WTC11 (cell line): Measurements from ENCODE around the gene MMAA. TPM values are rescaled to one million over a fixed set of nuclear protein-coding genes. Genes with fewer than 3 reads are reported as not detected.

Source experiments
- ATAC-seq: fragments of 200-7000 bp; cut with Tn5 transposase; 2 replicates; pipeline ENCODE4 v1.10.0; 2021; ENCODE audit warnings: mild to moderate bottlenecking, moderate library complexity
- CTCF ChIA-PET: fragments of 300-600 bp; sonication (Branson Sonifier 250); formaldehyde crosslinking; loops from one replicate; lab custom pipeline; 2021; ENCODE audit warnings: antibody characterized with exemption; lab: Charles Lee
- POLR2A ChIA-PET: fragments of 350-600 bp; sonication (Branson Sonifier 250); formaldehyde crosslinking; loops from one replicate; lab custom pipeline; 2021; ENCODE audit warnings: antibody characterized with exemption; lab: Charles Lee
- DNase-seq: peaks from one replicate; pipeline ENCODE4 v3.0.0; 2021; ENCODE audit warnings: low spot score
- H3K27ac Mint-ChIP-seq: 2 replicates; pipeline ENCODE4 v1.8.0; 2021; ENCODE audit warnings: mixed read lengths
- H3K27me3 Mint-ChIP-seq: 2 replicates; pipeline ENCODE4 v1.8.0; 2021; ENCODE audit warnings: low read depth, mild to moderate bottlenecking, moderate library complexity, mixed read lengths
- H3K36me3 Mint-ChIP-seq: 2 replicates; pipeline ENCODE4 v1.8.0; 2021; ENCODE audit warnings: mixed read lengths
- H3K4me1 Mint-ChIP-seq: 2 replicates; pipeline ENCODE4 v1.8.0; 2022; ENCODE audit warnings: mixed read lengths
- H3K4me3 Mint-ChIP-seq: 2 replicates; pipeline ENCODE4 v1.8.0; 2021; ENCODE audit warnings: mild to moderate bottlenecking, moderate library complexity, mixed read lengths
- H3K9me3 Mint-ChIP-seq: 2 replicates; pipeline ENCODE4 v1.8.0; 2021; ENCODE audit warnings: mixed read lengths
- CBFB ChIP-seq: sonication (generic); formaldehyde crosslinking; IDR thresholded peaks from 2 replicates; pipeline ENCODE4 v1.8.1; 2022; ENCODE audit warnings: mild to moderate bottlenecking, low read depth, missing genetic modification reagents
- CREB1 ChIP-seq: sonication (generic); formaldehyde crosslinking; IDR thresholded peaks from 2 replicates; pipeline ENCODE4 v1.8.0; 2023; ENCODE audit warnings: mild to moderate bottlenecking, missing genetic modification reagents
- EMX1 ChIP-seq: fragments of 250-450 bp; sonication (Bioruptor Pico); IDR thresholded peaks from 2 replicates; pipeline ENCODE4 v1.8.0; 2021; ENCODE audit warnings: mild to moderate bottlenecking
- FOXJ3 ChIP-seq: sonication (generic); formaldehyde crosslinking; IDR thresholded peaks from 2 replicates; pipeline ENCODE4 v1.9.0; 2021; ENCODE audit warnings: missing genetic modification reagents, mild to moderate bottlenecking, borderline replicate concordance
- FOXK1 ChIP-seq: sonication (generic); formaldehyde crosslinking; IDR thresholded peaks from 2 replicates; pipeline ENCODE4 v1.8.0; 2022; ENCODE audit warnings: mild to moderate bottlenecking, moderate library complexity, missing genetic modification reagents
- MXD4 ChIP-seq: fragments of 250-450 bp; sonication (Bioruptor Pico); IDR thresholded peaks from 2 replicates; pipeline ENCODE4 v1.8.0; 2021; ENCODE audit warnings: mild to moderate bottlenecking, moderate library complexity, borderline replicate concordance
- NFE2L1 ChIP-seq: sonication (generic); formaldehyde crosslinking; IDR thresholded peaks from 2 replicates; pipeline ENCODE4 v1.8.1; 2023; ENCODE audit warnings: missing genetic modification reagents
- NR1H2 ChIP-seq: sonication (generic); formaldehyde crosslinking; IDR thresholded peaks from 2 replicates; pipeline ENCODE4 v1.9.0; 2021; ENCODE audit warnings: mild to moderate bottlenecking, moderate library complexity, missing genetic modification reagents
- NR3C1 ChIP-seq: sonication (generic); formaldehyde crosslinking; conservative IDR thresholded peaks from 2 replicates; pipeline ENCODE4 v1.8.1; 2023; ENCODE audit warnings: low read depth, mild to moderate bottlenecking, missing genetic modification reagents
- PRRX2 ChIP-seq: fragments of 250-450 bp; sonication (Bioruptor Pico); IDR thresholded peaks from 2 replicates; pipeline ENCODE4 v1.8.0; 2021; ENCODE audit warnings: mild to moderate bottlenecking
- TP53 ChIP-seq: sonication (generic); formaldehyde crosslinking; IDR thresholded peaks from 2 replicates; pipeline ENCODE4 v1.8.1; 2023; ENCODE audit warnings: mild to moderate bottlenecking, missing genetic modification reagents
- ZNF396 ChIP-seq: fragments of 250-450 bp; sonication (Bioruptor Pico); IDR thresholded peaks from 2 replicates; pipeline ENCODE4 v1.8.0; 2021; ENCODE audit warnings: mild to moderate bottlenecking, moderate library complexity, borderline replicate concordance
- ZNF423 ChIP-seq: fragments of 250-450 bp; sonication (Bioruptor Pico); IDR thresholded peaks from 2 replicates; pipeline ENCODE4 v2.1.2; 2022; ENCODE audit warnings: mild to moderate bottlenecking, moderate library complexity
- total RNA-seq: library from RNA; stranded (reverse); gene quantifications from 3 replicates; pipeline ENCODE4 v1.2.3, GENCODE V29; 2021
- TF ChIP-seq, protein P1 (sequence below): sonication (generic); formaldehyde crosslinking; IDR thresholded peaks from 2 replicates; pipeline ENCODE4 v1.8.0; 2023; ENCODE audit warnings: mild to moderate bottlenecking, missing genetic modification reagents
- TF ChIP-seq, protein P2 (sequence below): fragments of 250-450 bp; sonication (Bioruptor Pico); IDR thresholded peaks from 2 replicates; pipeline ENCODE4 v1.9.0; 2021; ENCODE audit warnings: mild to moderate bottlenecking, borderline replicate concordance
- TF ChIP-seq, protein P3 (sequence below): fragments of 250-450 bp; sonication (Bioruptor Pico); IDR thresholded peaks from 2 replicates; pipeline ENCODE4 v1.8.0; 2021; ENCODE audit warnings: mild to moderate bottlenecking
- TF ChIP-seq, protein P4 (sequence below): sonication (generic); formaldehyde crosslinking; IDR thresholded peaks from 2 replicates; pipeline ENCODE4 v1.8.1; 2023; ENCODE audit warnings: mild to moderate bottlenecking, missing genetic modification reagents
- TF ChIP-seq, protein P5 (sequence below): sonication (generic); formaldehyde crosslinking; IDR thresholded peaks from 2 replicates; pipeline ENCODE4 v1.8.1; 2023; ENCODE audit warnings: mild to moderate bottlenecking, missing genetic modification reagents
- TF ChIP-seq, protein P6 (sequence below): sonication (generic); formaldehyde crosslinking; IDR thresholded peaks from 2 replicates; pipeline ENCODE4 v1.8.1; 2022; ENCODE audit warnings: low read depth, mild to moderate bottlenecking, moderate library complexity, missing genetic modification reagents, borderline replicate concordance

Gene MMAA
- total RNA-seq, 1 experiment from 2014 or later: 4.9 TPM

DNA sequence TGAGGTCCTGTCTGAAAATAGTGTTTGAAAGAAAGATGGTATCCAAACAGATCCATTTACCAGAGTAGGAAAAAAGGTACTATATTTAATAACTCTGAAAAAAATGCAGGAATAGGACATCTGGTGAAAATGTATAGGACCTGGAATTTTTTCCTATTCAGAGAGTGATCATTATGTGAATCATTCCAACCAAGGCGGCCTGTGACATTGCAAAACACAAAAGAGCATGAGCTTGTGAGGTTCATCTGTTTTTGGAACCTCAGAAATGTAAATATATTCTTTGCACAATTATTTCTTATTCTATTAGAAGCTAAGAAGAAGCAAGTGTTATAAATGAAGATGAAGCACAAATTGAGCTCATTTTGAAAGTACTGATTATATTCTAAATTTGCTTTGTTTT lies 62.8 kb downstream of the MMAA start:
- H3K4me1 Mint-ChIP-seq: peaks cover 29% of the 10 kb centered on the region
- TF ChIP-seq, protein P1, sequence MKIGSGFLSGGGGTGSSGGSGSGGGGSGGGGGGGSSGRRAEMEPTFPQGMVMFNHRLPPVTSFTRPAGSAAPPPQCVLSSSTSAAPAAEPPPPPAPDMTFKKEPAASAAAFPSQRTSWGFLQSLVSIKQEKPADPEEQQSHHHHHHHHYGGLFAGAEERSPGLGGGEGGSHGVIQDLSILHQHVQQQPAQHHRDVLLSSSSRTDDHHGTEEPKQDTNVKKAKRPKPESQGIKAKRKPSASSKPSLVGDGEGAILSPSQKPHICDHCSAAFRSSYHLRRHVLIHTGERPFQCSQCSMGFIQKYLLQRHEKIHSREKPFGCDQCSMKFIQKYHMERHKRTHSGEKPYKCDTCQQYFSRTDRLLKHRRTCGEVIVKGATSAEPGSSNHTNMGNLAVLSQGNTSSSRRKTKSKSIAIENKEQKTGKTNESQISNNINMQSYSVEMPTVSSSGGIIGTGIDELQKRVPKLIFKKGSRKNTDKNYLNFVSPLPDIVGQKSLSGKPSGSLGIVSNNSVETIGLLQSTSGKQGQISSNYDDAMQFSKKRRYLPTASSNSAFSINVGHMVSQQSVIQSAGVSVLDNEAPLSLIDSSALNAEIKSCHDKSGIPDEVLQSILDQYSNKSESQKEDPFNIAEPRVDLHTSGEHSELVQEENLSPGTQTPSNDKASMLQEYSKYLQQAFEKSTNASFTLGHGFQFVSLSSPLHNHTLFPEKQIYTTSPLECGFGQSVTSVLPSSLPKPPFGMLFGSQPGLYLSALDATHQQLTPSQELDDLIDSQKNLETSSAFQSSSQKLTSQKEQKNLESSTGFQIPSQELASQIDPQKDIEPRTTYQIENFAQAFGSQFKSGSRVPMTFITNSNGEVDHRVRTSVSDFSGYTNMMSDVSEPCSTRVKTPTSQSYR (CRISPR knock-in tag): no peak
- TF ChIP-seq, protein P2, sequence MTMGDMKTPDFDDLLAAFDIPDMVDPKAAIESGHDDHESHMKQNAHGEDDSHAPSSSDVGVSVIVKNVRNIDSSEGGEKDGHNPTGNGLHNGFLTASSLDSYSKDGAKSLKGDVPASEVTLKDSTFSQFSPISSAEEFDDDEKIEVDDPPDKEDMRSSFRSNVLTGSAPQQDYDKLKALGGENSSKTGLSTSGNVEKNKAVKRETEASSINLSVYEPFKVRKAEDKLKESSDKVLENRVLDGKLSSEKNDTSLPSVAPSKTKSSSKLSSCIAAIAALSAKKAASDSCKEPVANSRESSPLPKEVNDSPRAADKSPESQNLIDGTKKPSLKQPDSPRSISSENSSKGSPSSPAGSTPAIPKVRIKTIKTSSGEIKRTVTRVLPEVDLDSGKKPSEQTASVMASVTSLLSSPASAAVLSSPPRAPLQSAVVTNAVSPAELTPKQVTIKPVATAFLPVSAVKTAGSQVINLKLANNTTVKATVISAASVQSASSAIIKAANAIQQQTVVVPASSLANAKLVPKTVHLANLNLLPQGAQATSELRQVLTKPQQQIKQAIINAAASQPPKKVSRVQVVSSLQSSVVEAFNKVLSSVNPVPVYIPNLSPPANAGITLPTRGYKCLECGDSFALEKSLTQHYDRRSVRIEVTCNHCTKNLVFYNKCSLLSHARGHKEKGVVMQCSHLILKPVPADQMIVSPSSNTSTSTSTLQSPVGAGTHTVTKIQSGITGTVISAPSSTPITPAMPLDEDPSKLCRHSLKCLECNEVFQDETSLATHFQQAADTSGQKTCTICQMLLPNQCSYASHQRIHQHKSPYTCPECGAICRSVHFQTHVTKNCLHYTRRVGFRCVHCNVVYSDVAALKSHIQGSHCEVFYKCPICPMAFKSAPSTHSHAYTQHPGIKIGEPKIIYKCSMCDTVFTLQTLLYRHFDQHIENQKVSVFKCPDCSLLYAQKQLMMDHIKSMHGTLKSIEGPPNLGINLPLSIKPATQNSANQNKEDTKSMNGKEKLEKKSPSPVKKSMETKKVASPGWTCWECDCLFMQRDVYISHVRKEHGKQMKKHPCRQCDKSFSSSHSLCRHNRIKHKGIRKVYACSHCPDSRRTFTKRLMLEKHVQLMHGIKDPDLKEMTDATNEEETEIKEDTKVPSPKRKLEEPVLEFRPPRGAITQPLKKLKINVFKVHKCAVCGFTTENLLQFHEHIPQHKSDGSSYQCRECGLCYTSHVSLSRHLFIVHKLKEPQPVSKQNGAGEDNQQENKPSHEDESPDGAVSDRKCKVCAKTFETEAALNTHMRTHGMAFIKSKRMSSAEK (CRISPR knock-in tag): no peak
- TF ChIP-seq, protein P3, sequence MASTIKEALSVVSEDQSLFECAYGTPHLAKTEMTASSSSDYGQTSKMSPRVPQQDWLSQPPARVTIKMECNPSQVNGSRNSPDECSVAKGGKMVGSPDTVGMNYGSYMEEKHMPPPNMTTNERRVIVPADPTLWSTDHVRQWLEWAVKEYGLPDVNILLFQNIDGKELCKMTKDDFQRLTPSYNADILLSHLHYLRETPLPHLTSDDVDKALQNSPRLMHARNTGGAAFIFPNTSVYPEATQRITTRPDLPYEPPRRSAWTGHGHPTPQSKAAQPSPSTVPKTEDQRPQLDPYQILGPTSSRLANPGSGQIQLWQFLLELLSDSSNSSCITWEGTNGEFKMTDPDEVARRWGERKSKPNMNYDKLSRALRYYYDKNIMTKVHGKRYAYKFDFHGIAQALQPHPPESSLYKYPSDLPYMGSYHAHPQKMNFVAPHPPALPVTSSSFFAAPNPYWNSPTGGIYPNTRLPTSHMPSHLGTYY (CRISPR knock-in tag): no peak
- POLR2A ChIA-PET: no interaction called here

DNA sequence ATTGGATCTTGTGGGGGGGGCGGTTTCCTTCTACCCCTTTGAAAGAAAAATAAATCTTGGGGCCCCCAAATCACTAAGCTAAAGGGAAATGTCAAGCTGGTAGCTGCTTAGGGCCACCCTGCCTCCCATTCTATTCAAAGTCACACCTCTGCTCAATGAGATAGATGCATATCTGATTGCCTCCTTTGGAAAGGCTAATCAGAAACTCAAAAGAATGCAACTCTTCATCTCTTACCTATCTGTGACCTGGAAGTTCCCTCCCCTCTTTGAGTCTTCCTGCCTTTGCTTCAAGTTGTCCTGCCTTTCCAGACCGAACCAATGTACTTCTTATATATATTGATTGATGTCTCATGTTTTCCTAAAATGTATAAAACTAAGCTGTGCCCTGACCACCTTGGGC lies 67.8 kb downstream of the MMAA start:
- Mint-ChIP-seq H3K4me1 (peaks cover 31% of the 10 kb centered on the region), H3K36me3 (peaks cover 20% of the 10 kb centered on the region), H3K4me3 (no peak overlapping the region), H3K27me3 (no peaks in the 10 kb centered on the region; the same call in 1 of the 2 replicates), H3K9me3 (peaks cover 31% of the 10 kb centered on the region), H3K27ac (no peak overlapping the region)
- POLR2A ChIA-PET: interaction anchor here (0.6 kb wide), 1 partner anchor 70 kb away, joined by 3 read pairs; no protein-coding TSS in a partner anchor
- DNase-seq: no peak
- peak; percentile 63 for ATAC-seq
- CTCF ChIA-PET: interaction anchor here (0.7 kb wide), 1 partner anchor 93 kb away, joined by 3 read pairs; no protein-coding TSS in a partner anchor
- TF ChIP-seq, protein P4, sequence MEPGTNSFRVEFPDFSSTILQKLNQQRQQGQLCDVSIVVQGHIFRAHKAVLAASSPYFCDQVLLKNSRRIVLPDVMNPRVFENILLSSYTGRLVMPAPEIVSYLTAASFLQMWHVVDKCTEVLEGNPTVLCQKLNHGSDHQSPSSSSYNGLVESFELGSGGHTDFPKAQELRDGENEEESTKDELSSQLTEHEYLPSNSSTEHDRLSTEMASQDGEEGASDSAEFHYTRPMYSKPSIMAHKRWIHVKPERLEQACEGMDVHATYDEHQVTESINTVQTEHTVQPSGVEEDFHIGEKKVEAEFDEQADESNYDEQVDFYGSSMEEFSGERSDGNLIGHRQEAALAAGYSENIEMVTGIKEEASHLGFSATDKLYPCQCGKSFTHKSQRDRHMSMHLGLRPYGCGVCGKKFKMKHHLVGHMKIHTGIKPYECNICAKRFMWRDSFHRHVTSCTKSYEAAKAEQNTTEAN (CRISPR knock-in tag): no peak
- no peak for TF ChIP-seq FOXJ3 (CRISPR knock-in tag)
- TF ChIP-seq, protein P5, sequence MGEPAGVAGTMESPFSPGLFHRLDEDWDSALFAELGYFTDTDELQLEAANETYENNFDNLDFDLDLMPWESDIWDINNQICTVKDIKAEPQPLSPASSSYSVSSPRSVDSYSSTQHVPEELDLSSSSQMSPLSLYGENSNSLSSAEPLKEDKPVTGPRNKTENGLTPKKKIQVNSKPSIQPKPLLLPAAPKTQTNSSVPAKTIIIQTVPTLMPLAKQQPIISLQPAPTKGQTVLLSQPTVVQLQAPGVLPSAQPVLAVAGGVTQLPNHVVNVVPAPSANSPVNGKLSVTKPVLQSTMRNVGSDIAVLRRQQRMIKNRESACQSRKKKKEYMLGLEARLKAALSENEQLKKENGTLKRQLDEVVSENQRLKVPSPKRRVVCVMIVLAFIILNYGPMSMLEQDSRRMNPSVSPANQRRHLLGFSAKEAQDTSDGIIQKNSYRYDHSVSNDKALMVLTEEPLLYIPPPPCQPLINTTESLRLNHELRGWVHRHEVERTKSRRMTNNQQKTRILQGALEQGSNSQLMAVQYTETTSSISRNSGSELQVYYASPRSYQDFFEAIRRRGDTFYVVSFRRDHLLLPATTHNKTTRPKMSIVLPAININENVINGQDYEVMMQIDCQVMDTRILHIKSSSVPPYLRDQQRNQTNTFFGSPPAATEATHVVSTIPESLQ (CRISPR knock-in tag): no peak
- no peak for TF ChIP-seq ZNF423 (CRISPR knock-in tag)
- TF ChIP-seq EMX1 (CRISPR knock-in tag): no peak
- no peak for TF ChIP-seq ZNF396 (CRISPR knock-in tag)

More for the DNA sequence above, 62.8 kb downstream of the MMAA start:
- H3K36me3 Mint-ChIP-seq: peaks cover 16% of the 10 kb centered on the region
- no peak overlapping the region for H3K27ac Mint-ChIP-seq
- 0 out of 2 replicates have a peak, but pooled peaks cover 5% of the 10 kb centered on the region for H3K27me3 Mint-ChIP-seq
- ATAC-seq: no peak
- H3K4me3 Mint-ChIP-seq: no peak overlapping the region
- CTCF ChIA-PET: no interaction called here
- peaks cover 26% of the 10 kb centered on the region for H3K9me3 Mint-ChIP-seq
- no peak for DNase-seq

DNA sequence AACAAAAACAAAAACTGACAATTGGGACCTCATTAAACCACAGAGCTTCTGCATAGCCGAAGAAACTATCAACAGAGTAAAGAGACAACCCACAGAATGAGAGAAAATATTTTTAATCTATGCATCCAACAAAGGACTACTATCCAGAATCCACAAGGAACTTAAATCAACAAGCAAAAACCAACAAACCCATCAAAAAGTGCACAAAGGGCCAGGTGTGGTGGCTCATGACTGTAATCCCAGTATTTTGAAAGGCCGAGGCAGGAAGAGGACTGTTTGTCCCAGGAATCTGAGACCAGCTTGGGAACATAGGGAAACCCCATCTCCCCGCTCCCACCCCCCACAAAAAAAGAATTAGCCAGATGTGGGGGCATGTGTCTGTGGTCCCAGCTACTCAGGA lies 71.4 kb downstream of the MMAA start:
- ATAC-seq: no peak
- DNase-seq: no peak
- Mint-ChIP-seq H3K27ac (no peak overlapping the region), H3K9me3 (peaks cover 38% of the 10 kb centered on the region), H3K4me3 (no peak overlapping the region), H3K4me1 (peaks cover 23% of the 10 kb centered on the region), H3K27me3 (no peaks in the 10 kb centered on the region; the same call in 1 of the 2 replicates), H3K36me3 (peaks cover 37% of the 10 kb centered on the region)
- CTCF ChIA-PET: no interaction called here
- POLR2A ChIA-PET: no interaction called here
- no peak for TF ChIP-seq NR1H2 (CRISPR knock-in tag)
- no peak for TF ChIP-seq NFE2L1 (CRISPR knock-in tag)
- TF ChIP-seq MXD4: no peak
- TF ChIP-seq NR3C1 (CRISPR knock-in tag): no peak
- no peak for TF ChIP-seq FOXK1 (CRISPR knock-in tag)
- no peak for TF ChIP-seq PRRX2 (CRISPR knock-in tag)
- TF ChIP-seq TP53: no peak
- TF ChIP-seq CBFB (CRISPR knock-in tag): no peak
- TF ChIP-seq, protein P6, sequence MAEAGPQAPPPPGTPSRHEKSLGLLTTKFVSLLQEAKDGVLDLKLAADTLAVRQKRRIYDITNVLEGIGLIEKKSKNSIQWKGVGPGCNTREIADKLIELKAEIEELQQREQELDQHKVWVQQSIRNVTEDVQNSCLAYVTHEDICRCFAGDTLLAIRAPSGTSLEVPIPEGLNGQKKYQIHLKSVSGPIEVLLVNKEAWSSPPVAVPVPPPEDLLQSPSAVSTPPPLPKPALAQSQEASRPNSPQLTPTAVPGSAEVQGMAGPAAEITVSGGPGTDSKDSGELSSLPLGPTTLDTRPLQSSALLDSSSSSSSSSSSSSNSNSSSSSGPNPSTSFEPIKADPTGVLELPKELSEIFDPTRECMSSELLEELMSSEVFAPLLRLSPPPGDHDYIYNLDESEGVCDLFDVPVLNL (CRISPR knock-in tag): no peak
- TF ChIP-seq CREB1 (CRISPR knock-in tag): no peak
